Kasumi-1 (cell line): ENCODE data around the gene HIRA.
"Not testable (repeated sequence)": the region's sequence is repeated elsewhere in the genome, so short reads cannot be mapped to it uniquely, and the experiment has no call there.

Source experiments
- DNase-seq, 2 experiments: peaks; one replicate each; lab custom pipeline; 2025; lab: John Stamatoyannopoulos, UW

HIRA gene

DNA sequence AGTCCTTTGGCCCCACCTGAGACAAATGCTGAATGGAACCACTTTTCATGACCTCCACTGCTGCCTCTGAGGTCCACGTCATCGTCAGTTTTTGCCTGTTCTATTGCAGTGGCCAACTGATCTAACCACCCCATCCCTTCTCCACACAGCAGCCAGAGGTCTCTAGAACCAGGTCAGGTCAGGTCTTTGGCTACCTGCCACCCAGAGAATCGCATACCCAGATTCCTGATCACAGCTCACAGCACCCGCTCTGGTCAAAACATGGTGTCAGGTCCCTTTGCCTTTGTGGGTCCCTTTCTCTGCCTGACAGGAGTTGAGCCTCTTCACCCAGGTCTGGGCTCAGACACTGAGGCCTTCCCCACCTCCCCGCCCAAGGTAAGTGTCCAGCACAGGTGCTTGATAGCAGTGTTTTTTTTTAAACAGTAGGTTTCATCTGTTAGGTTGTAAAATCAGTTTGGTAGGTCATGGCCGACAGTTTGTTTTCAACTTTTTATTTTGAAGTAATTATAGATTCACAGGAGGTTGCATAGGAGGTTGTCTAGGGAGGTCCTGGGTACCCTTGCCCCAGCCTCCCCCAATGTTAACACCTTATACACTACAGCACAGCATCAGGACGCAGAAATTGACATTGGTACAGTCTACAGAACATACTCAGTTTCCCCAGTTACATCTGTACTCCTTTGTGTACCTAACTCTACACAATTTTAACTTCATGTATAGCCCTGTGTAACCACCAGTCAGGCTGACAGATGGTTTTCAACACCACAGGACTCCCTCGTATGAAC is 9.1 kb upstream of the HIRA start:
- DNase-seq, result no peak

GRCh38 chr22:19438298-19438697 is 6.8 kb upstream of the HIRA start:
- peak in 1 of 2 experiments; percentile 9 for DNase-seq

GRCh38 chr22:19436444-19437161 is 5.1 kb upstream of the HIRA start:
- not testable (repeated sequence) for DNase-seq

DNA sequence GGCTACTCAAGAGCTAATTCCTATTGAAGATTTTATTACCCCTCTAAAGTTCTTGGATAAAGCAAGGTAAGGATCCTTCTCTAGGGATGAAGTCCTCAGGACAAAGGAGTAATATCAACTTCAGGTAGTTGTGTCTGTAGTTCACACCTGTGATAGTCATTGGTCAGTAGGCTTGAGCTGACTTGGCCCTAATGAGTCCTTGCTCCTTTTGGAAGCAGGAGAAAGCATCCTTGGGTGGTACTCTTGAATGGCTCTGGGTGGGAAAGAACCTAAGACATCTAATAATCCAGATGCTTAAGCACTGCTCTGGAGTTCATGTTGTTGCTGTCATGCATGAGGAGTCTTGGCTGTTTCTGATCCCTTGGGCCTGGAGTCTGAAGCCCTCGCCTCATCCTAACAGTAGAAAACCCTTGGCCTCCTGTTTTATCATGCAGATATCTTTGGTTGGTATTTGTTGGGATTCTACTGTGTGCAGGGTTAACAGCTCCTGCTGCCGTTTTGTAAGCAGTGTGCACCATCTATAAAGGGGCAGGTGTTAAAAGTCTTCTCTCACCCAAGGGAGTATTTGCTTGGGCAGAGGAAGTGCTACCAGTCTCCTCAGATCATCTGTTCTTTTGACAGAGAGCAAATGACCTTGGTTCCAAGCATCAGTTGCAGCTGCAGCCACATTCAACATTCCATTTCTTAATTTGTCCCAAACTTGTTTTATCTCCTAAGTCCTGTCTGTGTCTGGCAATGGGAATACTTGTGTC is 3.5 kb upstream of the HIRA start:
- no peak for DNase-seq

GRCh38 chr22:19434401-19434800 is 2.9 kb upstream of the HIRA start:
- DNase-seq, result no peak

DNA sequence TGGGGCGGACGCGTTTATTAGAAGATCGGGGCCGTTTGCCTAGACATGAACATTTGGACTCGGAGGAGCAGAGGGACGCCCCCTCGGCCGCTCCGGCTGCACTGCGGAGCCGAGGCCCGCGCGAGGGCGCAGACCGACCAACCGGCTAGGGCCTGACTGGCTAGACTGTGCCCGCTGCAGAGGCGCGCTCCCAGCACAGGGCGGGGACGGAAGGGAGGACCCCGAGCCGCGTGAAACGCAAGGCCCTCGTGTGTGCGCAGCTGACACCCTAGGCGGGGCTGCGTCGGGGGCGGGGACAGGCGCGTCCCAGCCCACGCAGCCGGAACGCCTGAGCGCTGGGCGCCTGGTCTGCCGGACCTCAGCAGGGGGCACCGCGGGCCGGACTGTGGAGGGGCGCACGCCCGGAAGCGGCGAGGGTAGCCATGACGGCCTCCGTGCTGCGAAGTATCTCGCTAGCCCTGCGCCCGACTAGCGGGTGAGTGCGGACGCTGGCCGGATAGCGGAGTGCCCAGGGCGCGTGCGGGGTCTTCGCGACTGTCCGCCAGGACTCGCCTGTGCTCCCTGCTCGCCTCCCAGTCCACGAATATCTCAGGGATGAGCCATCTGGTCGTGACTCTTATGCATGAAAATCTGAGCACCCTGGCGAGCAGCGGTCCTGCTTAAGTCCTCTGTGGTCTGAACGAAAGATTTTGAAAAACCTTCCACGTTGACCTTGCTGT is 759 bp upstream of the HIRA start, which contains the start of gene MRPL40:
Gene MRPL40, plus strand, starts transcription at position 413 of the 719 bp plus-strand sequence. Its CDS starts 10 bp downstream, at position 423.
- DNase-seq, result peak; percentile 88 to 92

DNA sequence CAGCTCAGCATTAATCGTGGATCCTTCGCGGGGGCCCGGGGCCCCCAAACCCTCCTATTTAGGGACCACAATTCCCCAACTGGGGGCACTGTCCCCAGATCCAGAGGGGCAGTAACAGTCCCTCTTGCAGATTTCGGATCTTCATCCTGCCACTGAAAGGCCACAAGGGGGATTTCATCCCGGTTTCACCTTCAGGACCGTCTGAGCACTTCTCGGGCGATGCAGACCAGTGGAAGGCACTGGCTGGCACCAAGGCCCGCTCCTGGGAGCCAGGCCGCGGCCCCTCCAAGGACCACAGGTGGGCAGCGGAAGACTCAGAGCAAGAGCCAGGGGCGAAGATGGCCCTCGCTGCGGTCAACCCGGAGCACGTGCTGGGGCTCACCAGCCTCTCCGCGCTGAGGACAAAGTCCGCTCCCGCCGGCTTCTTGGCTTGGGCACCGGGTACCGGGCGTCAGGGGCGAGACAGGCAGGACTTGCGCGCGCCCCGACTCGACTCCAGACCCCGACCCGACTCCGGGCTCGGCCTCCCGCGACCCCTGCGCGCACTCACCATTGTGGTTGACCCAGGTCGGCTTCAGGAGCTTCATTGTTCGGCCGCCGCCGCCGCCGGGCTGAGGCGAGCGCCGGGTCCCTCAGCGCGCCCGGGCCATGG is 517 bp downstream of the HIRA start:
- no peak for DNase-seq

DNA sequence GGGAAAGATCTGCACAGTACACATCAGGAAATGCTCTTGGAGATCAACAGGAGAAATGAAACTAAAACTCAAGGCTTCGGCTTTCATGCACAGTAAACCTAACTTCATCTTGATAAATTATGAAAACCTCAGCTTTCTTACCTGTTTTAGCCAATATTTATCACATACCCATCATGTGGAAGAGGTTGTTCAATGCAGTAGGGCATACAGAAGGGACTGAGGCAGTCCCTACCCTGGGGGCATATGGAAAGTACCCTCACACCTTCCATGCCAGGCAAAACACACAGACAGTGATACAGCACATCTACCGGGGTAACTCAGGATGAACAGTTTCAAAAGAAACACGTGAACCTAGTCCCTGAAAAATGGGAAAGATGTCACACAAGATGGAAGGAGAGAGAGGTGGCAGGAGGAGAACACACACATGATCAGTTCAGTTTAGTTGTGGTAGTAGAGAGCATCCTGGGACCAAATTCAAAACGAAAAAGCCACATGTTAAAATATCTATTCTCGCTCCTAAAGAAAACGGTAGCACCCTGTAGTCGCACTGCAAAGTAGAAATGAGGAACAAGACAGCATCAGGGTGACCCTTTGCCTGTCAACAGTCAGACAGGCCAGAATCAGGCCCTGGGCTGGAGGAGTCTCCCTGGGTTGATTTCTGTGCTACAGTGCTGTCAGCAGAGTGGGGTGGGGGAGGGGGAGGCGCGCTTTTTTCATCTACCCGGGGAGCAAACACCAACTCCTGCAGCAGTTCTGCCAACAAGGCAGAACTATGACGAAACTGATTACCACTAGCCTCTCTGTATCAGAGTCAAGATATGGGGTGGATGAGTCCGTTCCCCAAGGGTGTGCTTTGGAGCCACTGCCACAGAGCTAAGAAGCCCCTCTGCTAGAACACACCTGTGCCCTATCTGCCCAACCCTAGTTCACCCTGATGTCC is 1.3 kb downstream of the HIRA start:
- DNase-seq, result peak; percentile 55 to 71

GRCh38 chr22:19424186-19424500 is 7.4 kb downstream of the HIRA start:
- DNase-seq, result no peak

DNA sequence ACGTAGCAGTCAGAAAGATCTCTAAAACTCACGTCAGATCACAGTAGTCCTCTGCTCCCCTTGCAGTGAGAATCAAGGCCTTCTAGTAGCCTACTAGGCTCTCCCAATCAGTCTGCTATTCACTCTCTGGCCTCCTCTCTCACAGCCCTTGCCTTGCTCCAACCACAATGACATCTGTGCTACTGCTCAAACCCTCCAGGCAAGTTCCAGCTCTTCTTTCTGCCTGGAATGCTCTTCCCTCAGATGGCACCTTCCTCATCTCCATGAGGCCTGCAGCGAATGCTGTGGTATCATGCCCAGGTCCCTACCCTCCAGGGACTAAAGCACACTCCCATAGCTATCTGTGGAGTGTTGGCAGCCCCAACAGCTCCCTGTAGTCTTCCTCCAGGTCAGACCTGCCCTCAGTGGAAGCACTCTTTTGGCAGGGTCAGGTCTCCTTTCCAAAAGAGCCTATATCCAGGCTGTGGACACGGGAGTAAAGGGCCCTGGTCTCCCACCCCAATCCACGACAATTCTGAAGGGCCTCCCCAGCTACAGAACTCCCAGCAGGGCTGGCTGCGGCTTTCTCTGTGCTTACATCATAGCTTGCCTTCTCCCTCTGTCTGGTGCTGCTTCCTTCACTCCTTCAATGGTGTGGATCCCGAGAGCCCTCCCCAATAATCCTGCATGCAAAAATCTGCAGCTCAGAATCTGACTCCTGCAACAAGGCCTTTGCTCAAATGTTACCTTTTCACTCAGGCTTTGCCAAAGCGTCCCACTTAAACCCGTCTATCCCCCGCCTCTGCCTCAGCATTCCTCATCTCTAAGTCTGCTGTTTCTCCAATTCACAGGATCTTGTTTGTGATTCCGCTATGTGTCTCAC is 8.9 kb downstream of the HIRA start:
- no peak for DNase-seq

DNA sequence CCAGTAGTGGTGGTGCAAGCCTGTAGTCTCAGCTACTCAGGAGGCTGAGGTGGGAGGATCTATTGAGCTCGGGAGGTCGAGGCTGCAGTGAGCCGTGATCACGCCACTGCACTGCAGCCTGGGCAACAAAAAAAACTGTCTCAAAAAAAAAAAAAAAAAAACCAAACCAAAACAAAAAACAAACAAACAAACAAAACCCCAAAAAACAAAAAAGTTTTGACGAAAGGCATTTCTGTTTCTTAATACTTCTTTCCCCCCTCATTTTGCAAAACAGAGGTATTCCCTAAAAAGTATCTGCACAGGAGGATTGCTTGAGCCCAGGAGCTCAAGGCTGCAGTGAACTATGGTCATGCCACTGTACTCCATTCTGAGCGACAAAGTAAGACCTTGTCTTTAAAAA is 11.2 kb downstream of the HIRA start:
- DNase-seq, result no peak

DNA sequence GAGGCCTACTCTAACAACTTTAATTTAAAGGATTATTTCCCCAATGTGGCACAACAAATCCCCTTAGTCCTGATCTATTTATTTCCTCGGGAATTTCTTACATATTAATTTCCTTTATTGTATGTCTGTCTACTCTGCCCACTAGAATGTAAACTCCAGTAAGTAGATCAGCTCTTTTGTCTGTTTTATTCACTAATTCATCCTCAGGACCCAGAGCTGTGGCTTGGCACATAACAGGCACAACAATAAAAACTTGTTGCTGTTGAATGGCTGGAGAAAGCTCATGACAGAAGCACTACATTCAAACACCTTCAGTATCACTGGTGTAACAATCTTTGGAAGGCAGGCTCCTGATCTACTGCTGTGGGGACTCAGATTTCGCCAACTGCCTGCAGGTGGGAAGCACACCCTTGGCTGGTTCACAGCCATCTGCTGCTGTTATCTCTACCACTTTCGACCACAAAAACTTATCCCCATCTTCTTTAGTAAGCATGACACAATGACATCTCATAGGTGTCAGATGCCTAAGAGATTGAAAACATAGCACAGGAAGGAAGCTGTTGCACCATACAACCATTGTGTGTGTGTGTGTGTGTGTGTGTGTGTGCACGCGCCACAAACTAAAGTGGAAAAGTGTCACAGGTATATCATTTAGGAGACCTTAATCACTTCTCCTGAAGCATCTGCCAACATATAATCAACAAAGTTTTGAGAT is 11.9 kb downstream of the HIRA start:
- DNase-seq, result peak; percentile 14 to 16

DNA sequence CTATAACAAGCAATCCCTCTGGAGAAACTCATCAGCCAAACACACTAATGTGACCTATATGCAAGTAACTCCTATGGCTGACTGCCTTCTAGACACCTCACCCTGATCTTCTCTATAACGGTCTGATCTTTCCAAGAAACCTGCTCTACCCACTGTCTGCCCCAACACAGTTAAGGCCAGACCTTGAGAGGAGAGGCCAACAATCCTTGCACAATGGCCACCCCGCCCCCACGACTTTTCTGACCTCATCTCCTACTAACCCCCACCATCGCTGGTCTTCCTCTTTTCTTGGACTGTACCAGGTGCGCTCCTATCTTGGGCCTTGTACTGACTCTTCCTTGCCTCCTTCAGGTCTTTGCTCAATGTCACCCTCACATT is 12.5 kb downstream of the HIRA start:
- DNase-seq, result peak; percentile 6 to 48

DNA sequence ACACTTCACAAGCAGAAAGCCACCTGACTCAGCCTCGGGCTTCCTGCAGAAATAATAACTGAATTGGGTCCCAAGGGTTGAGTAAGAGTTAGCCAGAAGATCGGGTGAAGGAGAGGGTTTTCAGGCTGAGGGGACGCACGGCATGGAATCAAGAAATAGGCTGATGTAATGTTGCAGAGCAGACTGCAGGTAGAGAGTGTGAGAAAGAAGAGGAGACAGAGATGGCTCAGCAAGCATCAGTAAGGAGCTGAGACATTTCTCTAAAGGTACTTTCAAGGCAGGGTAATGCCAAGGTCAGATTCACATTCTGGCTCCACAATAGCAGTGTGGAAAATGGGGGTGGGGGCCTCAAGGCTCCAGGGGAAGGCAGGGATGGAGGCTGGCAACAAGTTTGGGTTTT is 18.6 kb downstream of the HIRA start:
- DNase-seq, result no peak

DNA sequence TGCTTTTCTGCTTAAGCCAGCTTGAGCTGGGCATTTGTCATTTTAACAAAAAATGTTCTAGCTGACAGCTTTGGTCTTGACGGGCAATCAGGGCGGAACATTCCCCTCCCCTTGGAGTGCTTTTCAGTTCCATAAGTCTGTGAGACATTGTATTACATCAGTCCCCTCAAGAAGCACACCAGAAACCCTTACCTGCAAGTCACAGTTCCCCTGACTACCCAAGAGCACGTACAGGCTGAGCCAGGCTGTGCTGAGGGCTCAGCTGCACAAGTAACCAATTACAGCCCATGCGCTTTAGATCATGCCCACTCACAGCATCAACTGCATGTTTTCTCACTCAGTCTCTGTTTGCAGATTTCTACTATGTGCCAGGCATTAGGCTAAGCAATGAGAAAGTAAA is 19.1 kb downstream of the HIRA start:
- DNase-seq, result no peak

DNA sequence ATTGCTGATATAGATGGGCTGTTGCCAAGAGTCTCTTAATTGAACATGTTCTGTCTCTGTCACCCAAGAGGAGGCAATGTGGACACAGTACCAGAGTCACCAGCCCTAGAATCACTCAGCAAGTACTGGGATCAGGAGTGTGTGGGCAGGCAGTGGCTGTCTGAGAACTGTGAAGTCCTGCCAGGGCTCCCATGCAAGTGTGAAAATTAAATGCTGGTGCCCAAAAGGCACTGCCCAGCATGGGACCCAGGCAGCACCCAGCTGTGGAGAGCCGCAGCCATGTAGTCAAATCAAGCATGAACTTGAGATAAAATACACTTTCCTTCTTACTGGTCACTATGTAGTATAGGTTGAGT is 19.9 kb downstream of the HIRA start:
- DNase-seq, result no peak

GRCh38 chr22:19410941-19411689 is 20.4 kb downstream of the HIRA start:
- DNase-seq, result no peak
